Breast epithelium (tissue), 3 donors: Measurements from ENCODE around the gene VWF.
"Not testable (repeated sequence)": the region's sequence is repeated elsewhere in the genome, so short reads cannot be mapped to it uniquely, and the experiment has no call there.

Experiments used
- POLR2A ChIP-seq: fragments of 450-650 bp; IDR thresholded peaks from one replicate; pipeline ENCODE4 v1.6.1; 2016; ENCODE audit warnings: antibody characterized with exemption, mild to moderate bottlenecking, moderate library complexity
- TF ChIP-seq, protein P1 (sequence below), 3 donors: fragments of 450-650 bp; IDR thresholded peaks; one replicate each; pipeline ENCODE4 v1.5.1; 2016 to 2017; ENCODE audit warnings: antibody characterized with exemption in 3 of 3, mild to moderate bottlenecking in 3 of 3, moderate library complexity in 3 of 3

DNA sequence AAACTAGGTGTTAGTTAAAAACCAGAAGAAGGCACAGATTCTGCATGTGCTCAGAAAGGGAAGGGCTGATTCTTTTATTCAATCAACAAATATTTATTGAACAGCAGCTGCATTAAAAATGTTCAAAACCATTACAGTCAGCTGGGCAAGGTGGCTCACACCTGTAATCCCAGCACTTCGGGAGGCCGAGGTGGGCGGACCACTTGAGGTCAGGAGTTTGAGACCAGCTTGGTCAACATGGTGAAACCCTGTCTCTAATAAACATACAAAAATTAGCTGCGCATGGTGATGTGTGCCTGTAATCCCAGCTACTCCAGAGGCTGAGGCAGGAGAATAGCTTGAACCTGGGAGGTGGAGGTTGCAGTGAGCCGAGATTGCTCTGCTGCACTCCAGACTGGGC is 22.4 kb downstream of the VWF start:
- TF ChIP-seq, protein P1, sequence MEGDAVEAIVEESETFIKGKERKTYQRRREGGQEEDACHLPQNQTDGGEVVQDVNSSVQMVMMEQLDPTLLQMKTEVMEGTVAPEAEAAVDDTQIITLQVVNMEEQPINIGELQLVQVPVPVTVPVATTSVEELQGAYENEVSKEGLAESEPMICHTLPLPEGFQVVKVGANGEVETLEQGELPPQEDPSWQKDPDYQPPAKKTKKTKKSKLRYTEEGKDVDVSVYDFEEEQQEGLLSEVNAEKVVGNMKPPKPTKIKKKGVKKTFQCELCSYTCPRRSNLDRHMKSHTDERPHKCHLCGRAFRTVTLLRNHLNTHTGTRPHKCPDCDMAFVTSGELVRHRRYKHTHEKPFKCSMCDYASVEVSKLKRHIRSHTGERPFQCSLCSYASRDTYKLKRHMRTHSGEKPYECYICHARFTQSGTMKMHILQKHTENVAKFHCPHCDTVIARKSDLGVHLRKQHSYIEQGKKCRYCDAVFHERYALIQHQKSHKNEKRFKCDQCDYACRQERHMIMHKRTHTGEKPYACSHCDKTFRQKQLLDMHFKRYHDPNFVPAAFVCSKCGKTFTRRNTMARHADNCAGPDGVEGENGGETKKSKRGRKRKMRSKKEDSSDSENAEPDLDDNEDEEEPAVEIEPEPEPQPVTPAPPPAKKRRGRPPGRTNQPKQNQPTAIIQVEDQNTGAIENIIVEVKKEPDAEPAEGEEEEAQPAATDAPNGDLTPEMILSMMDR (IDR thresholded peaks at IDR 0.05) = not testable (repeated sequence)
- TF ChIP-seq POLR2A = not testable (repeated sequence)
